ENCODE results near the gene SP100. TPM values are rescaled to one million over a fixed set of nuclear protein-coding genes. Genes with fewer than 3 reads are reported as not detected.

SP100 gene
- polyA plus RNA-seq, 1 donor from 2014 or later, result 288 TPM

DNA sequence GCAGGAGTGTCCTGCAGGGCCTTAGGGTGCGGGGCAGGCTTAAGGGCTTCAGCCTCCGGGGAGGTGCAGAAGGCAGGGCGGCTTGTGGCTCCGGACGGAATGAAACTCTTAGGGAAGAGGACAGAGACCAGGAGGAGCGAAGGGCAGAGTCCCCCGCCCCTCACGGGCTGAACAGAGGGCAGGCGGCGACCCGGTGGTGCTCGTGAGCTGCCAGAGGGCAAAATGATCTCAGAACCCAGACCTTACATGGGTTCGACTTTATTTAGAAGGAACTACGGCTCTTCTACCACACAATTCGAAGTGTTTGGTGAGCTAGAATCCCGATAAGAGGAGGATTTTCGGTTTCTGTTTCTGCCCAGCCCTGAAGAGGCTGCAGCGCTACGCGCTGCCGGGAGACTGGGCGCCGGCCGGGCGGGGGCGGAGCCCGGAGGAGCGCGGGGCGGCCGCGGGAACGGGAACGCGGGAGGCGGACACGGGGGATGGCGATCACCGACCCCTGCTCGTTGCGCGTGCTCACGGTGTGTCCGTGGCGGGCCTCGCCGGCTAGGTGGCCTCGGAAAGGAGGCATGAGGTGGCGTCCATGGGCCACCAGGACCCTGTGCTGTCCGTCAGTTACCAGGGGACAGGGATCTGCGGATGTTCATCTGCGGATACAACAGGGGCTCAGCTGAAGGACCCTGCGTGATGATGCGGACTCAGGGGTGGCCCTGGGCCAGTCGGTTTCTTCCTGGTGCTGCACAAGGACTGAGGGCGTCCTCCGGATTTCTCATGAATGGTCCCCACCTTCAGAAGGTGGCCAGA lies 4.2 kb upstream of the SP100 start:
- peak overlapping the region; percentile 86 to 100 (median 100) for H3K4me3 Mint-ChIP-seq
- H3K9me3 Mint-ChIP-seq, result no peaks in the 10 kb centered on the region
- peak overlapping the region; percentile 99 for H3K27ac Mint-ChIP-seq
- H3K4me1 Mint-ChIP-seq, result peaks cover 37 to 59% (median 55%) of the 10 kb centered on the region in 3 donors
- no peaks in the 10 kb centered on the region for H3K27me3 Mint-ChIP-seq
- peaks cover 3% of the 10 kb centered on the region for H3K36me3 Mint-ChIP-seq

DNA sequence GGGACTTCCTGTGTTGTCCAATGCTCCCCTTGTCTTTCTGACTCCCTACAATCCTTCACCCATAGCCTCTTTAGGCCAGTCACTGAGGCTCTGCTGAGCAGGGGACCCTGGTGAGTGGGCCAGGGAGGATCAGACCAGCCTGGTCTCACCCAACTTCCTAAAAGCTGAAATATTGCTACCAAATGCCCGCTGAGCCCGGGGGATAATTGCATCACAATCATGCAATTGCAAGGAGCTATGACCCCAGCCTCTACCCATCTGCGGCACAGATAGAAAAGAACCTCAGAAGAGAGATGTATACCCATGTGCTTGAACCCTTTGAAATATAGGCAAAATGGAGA lies 3.7 kb upstream of the SP100 start:
- peaks cover 3% of the 10 kb centered on the region for H3K36me3 Mint-ChIP-seq
- H3K4me1 Mint-ChIP-seq, result peaks cover 37 to 59% (median 55%) of the 10 kb centered on the region in 3 donors
- no peaks in the 10 kb centered on the region for H3K27me3 Mint-ChIP-seq
- H3K27ac Mint-ChIP-seq, result peak overlapping the region; percentile 99
- no peaks in the 10 kb centered on the region for H3K9me3 Mint-ChIP-seq
- H3K4me3 Mint-ChIP-seq, result peak overlapping the region; percentile 86 to 100 (median 100)

DNA sequence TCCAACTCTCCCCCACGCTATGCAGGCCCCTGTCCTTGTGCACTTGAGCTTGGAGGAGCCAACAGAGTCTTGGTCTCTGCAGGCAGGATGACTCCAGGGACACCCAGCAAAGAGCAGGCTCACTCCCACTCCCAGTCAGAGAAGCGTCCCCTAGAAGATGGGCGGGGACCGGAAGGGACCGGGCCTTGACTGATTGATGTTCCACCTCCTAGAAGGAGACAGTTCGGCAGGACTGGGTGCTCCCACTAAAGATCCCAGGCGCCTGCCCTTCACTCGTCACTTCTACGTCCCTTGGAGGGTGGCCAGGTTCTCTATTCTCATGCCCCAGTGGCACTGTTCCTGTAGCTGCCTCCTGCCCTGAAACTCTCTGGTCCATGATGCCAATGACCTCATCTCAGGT lies 3.2 kb upstream of the SP100 start:
- no peaks in the 10 kb centered on the region for H3K27me3 Mint-ChIP-seq
- peaks cover 37 to 56% (median 55%) of the 10 kb centered on the region in 3 donors for H3K4me1 Mint-ChIP-seq
- peaks cover 3% of the 10 kb centered on the region for H3K36me3 Mint-ChIP-seq
- H3K9me3 Mint-ChIP-seq, result no peaks in the 10 kb centered on the region
- peak overlapping the region; percentile 31 to 99 (median 99) for H3K27ac Mint-ChIP-seq
- H3K4me3 Mint-ChIP-seq, result peak overlapping the region; percentile 86 to 100 (median 100)

DNA sequence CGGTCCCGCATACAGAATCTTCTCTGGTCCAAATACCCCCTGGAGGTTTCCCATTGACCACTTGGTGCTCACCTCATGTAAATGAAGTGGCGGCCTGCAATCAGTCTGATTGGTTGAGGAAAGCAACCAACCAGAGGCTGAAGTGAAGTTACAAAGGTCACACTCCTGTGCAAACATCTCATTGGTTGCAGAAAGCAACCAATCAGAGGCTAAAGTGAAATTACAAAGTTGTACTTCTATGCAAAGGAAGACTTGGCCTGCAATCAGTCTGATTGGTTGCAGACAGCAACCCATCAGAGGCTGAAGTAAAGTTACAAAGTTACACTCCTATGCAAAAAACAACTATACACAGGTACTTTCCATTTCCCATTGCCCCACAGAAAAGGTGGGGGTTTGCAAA lies 2.5 kb upstream of the SP100 start:
- Mint-ChIP-seq H3K27me3 (no peaks in the 10 kb centered on the region), H3K9me3 (no peaks in the 10 kb centered on the region), H3K27ac (peak overlapping the region; percentile 31 to 86 (median 77))

DNA sequence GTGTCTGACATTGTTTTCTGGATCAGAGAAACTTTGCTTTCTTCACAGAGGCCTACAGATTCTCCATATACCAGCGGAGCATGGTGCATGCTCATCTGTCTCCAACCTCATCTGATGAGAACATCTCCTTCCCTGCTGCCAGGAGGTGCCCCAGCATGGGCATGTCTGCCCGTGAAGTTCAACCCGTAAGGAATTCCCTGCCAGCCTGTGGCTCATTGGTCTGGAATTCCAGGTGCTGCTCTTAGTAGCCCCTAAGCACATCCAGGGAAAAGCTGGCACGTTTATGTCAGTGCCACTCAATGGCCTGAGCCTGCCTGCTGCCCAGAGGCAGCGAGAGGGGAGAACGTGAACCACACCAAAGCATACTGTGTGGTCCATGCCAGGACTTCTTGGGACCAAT lies 1.7 kb upstream of the SP100 start:
- Mint-ChIP-seq H3K4me1 (peaks cover 44 to 58% (median 56%) of the 10 kb centered on the region in 3 donors), H3K9me3 (no peaks in the 10 kb centered on the region), H3K27me3 (no peaks in the 10 kb centered on the region), H3K4me3 (peak overlapping the region in 3 of 4 donors; percentile 40 to 86 (median 74)), H3K27ac (peak overlapping the region; percentile 77 to 95 (median 93)), H3K36me3 (peaks cover 7% of the 10 kb centered on the region)

More for the DNA sequence above, 2.5 kb upstream of the SP100 start:
- H3K36me3 Mint-ChIP-seq, result peaks cover 5% of the 10 kb centered on the region
- peak overlapping the region; percentile 83 to 100 (median 92) for H3K4me3 Mint-ChIP-seq
- H3K4me1 Mint-ChIP-seq, result peaks cover 39 to 55% (median 52%) of the 10 kb centered on the region in 3 donors

DNA sequence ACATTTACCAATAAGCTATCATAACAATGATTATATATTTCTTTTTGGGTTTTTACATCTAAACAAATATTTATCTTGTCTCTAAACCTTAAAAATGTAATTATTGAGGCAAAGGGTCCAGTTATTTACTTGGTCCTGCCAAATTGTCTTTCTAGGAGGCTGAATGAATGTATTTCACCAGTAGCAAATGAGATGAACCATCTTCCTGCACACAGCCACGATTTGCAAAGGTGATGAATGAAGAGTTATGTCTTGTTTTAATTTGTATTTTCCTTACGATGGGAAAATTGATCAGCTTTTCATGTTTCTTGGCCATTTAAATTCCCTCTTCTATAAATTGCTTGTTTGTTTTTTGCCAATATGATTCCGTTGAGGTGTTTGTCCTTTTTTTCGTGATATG lies 1.4 kb downstream of the SP100 start:
- H3K36me3 Mint-ChIP-seq, result peaks cover 16% of the 10 kb centered on the region
- no peaks in the 10 kb centered on the region for H3K9me3 Mint-ChIP-seq
- H3K27me3 Mint-ChIP-seq, result no peaks in the 10 kb centered on the region
- peak overlapping the region; percentile 65 to 89 (median 84) for H3K27ac Mint-ChIP-seq
- H3K4me1 Mint-ChIP-seq, result peaks cover 56 to 68% (median 62%) of the 10 kb centered on the region in 3 donors
- peak overlapping the region; percentile 86 to 98 (median 92) for H3K4me3 Mint-ChIP-seq

DNA sequence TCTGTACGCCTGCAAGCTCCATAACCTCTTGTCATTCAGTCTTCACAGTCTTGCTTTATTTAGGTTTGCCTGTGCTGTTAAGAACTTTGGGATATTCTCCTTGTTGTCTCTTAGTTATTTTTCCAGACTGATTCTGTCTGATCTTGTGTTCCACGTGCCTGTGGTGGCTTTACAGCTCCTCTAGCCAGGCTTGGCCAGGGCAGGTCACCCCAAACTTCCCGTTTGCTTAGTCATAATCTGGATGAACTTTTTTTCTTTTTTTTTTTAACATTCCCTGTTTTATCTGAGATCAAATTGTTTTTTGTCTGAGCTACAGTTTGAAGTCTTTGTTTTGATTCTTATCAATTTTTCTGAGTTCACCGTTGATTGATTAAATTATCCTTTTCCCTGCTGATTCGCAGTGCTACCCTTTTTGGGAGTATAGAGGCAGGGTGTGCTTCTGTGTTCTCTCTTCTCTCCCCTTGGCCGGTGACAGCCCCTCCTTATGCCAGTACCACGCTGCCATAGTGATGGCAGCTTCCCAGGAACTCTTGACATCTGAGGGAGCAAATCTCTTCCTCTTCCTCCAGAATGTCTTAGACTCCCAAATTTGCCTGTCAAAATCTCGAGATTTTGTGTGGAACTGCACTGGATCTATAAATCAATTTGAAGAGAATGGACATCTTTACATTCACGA lies 2.5 kb downstream of the SP100 start:
- Mint-ChIP-seq H3K4me3 (peak overlapping the region; percentile 86 to 98 (median 92)), H3K36me3 (peaks cover 16% of the 10 kb centered on the region), H3K9me3 (no peaks in the 10 kb centered on the region), H3K27me3 (no peaks in the 10 kb centered on the region), H3K27ac (peak overlapping the region; percentile 84 to 94 (median 90)), H3K4me1 (peaks cover 58 to 68% (median 59%) of the 10 kb centered on the region in 3 donors)

DNA sequence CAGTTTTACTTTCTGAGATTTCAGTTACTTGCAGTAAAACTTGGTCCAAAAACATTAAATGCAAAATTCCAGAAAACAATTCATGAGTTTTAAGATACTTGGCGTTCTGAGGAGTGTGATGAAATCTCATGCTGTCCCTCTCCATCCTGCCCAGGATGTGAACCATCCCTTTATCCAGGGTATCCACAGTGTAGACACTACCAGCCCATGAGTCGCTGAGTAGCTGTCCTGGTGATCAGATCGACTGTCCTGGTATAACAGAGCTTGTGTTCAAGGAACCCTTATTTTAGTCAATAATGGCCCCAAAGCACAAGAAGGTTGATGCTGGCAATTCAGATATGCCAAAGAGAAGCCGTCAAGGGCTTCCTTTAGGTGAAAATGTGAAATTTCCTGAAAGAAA lies 3.2 kb downstream of the SP100 start:
- H3K4me3 Mint-ChIP-seq, result peak overlapping the region; percentile 86 to 98 (median 92)
- peaks cover 21% of the 10 kb centered on the region for H3K36me3 Mint-ChIP-seq
- H3K4me1 Mint-ChIP-seq, result peaks cover 58 to 69% (median 59%) of the 10 kb centered on the region in 3 donors
- H3K27me3 Mint-ChIP-seq, result no peaks in the 10 kb centered on the region
- no peaks in the 10 kb centered on the region for H3K9me3 Mint-ChIP-seq
- H3K27ac Mint-ChIP-seq, result peak overlapping the region; percentile 76 to 94 (median 84)

DNA sequence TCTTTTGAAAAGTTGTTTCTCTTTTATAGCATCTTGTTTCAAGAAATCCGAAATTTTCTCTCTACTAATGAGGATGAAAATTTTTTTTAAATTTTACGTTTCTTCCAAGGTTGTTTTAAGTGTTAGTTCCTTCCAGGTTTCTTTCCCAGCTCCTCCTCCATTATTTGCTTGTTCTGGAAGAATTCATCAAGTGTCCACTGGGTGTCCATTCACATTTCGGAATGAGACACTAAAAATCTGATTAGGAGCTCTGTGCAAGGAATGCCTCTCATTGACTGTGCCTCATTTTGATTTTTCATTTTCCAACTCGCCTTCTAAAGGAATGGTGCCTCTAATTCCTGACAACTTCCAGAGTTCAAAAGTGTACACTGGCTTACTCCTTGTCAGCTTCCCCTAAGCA lies 6.1 kb downstream of the SP100 start:
- Mint-ChIP-seq H3K4me3 (peak overlapping the region; percentile 23 to 87 (median 70)), H3K4me1 (peaks cover 73 to 77% (median 77%) of the 10 kb centered on the region in 3 donors), H3K36me3 (peaks cover 27% of the 10 kb centered on the region), H3K9me3 (no peaks in the 10 kb centered on the region), H3K27me3 (no peaks in the 10 kb centered on the region), H3K27ac (peak overlapping the region; percentile 6 to 81 (median 39))

DNA sequence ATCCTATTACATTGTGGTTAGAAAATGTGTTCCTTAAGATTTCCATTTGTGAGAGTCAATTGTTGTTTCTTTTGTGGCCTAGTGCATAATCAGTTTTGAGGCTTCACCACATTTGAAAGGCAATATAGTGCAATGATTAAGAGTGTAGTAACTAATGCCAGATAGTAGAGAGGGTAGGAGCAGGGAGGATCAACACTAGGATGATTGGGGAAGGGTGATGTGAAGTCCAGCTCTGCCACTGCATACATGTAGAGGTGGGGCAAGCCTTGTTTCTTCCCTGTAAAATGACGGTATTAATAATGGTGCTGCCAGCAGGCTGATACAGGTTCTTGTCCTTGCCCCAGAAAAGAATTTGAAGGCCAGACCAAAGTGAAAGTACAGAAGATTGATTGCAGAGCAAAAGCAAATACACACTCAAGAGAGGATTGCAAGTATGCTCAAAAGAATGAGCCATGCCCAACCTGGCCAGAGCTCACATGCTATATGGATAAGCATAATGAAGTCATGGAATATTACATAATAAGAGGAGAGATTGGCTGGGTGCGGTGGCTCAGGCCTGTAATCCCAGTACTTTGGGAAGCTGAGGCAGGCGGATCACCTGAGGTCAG lies 8.0 kb downstream of the SP100 start:
- no peaks in the 10 kb centered on the region for H3K9me3 Mint-ChIP-seq
- H3K27ac Mint-ChIP-seq, result peak overlapping the region; percentile 10 to 88 (median 60)
- H3K4me3 Mint-ChIP-seq, result peak overlapping the region; percentile 16 to 79 (median 48)
- no peaks in the 10 kb centered on the region for H3K27me3 Mint-ChIP-seq
- H3K4me1 Mint-ChIP-seq, result peaks cover 77 to 79% (median 77%) of the 10 kb centered on the region in 3 donors
- H3K36me3 Mint-ChIP-seq, result peaks cover 22% of the 10 kb centered on the region

DNA sequence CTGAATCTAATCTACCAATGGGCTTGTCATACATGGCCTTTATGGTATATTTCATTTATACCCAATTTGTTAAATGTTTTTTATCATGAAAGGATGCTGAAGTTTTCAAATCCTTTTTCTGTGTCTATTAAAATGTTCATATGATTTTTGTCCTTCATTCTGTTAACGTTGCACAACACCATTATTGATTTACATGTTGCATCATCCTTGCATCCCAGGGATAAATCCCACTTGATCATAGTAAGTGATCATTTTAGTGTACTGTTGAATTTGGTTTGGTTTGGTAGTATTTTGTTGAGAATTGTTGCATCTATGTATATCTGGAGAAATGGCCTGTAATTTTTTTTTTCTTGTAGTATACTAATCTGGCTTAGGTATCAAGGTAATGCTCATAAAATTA lies 9.4 kb downstream of the SP100 start:
- Mint-ChIP-seq H3K4me3 (peak overlapping the region; percentile 8 to 76 (median 44)), H3K9me3 (peaks cover 2 to 4% (median 3%) of the 10 kb centered on the region in 3 donors), H3K27me3 (no peaks in the 10 kb centered on the region), H3K27ac (peak overlapping the region in 2 of 3 donors; percentile 32 to 83), H3K36me3 (peaks cover 27% of the 10 kb centered on the region), H3K4me1 (peaks cover 72 to 79% (median 73%) of the 10 kb centered on the region in 3 donors)

DNA sequence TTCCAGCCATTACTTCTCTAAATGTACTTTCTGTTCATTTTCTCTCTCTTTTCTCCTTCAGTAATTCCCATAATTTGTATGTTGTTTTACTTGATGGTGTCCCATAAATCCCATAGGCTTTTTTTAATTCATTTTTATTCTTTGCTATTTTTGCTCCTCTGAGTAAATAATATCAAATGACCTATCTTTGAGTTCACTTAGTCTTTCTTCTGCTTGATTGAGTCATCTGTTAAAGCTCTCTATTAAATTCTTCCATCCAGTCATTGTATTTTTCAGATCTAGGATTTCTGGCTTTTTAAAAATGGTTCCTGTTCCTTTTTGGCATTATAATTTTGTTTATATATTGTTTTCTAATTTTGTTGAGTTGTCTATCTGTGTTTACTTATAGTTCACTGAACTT lies 13.5 kb downstream of the SP100 start:
- H3K27ac Mint-ChIP-seq, result peak overlapping the region in 2 of 3 donors; percentile 31 to 81
- H3K4me1 Mint-ChIP-seq, result peaks cover 56 to 60% (median 59%) of the 10 kb centered on the region in 3 donors
- peak overlapping the region in 1 of 4 donors; percentile 47 for H3K4me3 Mint-ChIP-seq
- H3K27me3 Mint-ChIP-seq, result no peaks in the 10 kb centered on the region
- H3K9me3 Mint-ChIP-seq, result peaks cover 2 to 7% (median 3%) of the 10 kb centered on the region in 3 donors
- H3K36me3 Mint-ChIP-seq, result peaks cover 24% of the 10 kb centered on the region

DNA sequence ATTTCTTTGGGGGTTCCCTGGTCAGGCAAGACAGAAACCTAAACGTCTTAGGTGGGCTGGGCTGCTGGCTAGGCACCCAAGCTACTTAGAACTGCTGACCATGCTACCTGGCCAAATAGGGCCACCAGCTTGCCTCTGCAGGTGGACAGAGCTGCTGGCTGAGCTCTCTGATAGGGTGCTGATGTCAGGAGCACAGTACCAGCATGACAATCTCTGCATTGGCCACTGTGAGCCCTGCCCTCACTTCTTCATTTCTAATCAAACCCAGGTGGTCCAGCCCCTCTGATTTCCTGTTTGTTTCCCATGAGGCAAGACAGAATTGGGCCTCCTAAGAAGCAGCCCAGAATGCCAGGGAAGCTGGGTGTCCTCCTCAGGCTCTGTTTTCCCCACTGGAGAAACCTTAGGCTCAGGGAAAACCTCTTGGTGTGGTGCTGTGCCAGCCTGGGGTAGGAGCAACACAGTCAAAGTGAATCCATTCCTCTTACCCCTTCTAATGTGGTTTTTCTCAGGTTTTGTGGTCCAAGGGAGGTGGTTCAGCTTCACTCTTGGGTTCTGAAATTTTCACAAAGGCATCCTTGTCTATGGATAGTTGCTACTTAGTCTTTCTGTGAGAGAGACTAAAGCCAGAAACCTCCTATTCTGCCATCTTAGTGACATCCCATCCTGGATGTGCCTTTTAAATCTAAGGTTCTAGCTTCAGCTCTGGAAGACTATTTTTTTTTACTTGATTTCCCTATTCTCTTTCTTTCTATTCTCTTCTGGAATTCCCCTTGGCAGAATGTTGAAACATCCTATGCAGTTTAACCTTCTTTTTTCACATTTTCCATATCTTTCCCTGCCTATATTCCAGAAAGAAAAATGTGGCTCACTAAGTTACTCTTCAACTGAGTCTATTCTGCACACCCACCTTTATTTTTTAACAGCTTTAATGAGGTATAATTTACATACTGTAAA lies 15.2 kb downstream of the SP100 start:
- H3K4me1 Mint-ChIP-seq, result peaks cover 48 to 51% (median 48%) of the 10 kb centered on the region in 3 donors

More for the DNA sequence above, 15.2 kb downstream of the SP100 start:
- H3K27ac Mint-ChIP-seq, result peak overlapping the region; percentile 38 to 89 (median 81)
- peak overlapping the region; percentile 12 to 82 (median 60) for H3K4me3 Mint-ChIP-seq
- H3K9me3 Mint-ChIP-seq, result peaks cover 2 to 7% (median 6%) of the 10 kb centered on the region in 3 donors
- peaks cover 24% of the 10 kb centered on the region for H3K36me3 Mint-ChIP-seq
- no peaks in the 10 kb centered on the region for H3K27me3 Mint-ChIP-seq
